ENCODE measurements around the gene SGMS1. TPM values are rescaled to one million over a fixed set of nuclear protein-coding genes. Genes with fewer than 3 reads are reported as not detected.
A peak's percentile ranks its signal among the peaks of the same experiment; 100 is the strongest.
"Not testable (repeated sequence)": the region's sequence is repeated elsewhere in the genome, so short reads cannot be mapped to it uniquely, and the experiment has no call there.

Gene SGMS1
- total RNA-seq, 1 donor from 2014 or later: 24.1 TPM

DNA sequence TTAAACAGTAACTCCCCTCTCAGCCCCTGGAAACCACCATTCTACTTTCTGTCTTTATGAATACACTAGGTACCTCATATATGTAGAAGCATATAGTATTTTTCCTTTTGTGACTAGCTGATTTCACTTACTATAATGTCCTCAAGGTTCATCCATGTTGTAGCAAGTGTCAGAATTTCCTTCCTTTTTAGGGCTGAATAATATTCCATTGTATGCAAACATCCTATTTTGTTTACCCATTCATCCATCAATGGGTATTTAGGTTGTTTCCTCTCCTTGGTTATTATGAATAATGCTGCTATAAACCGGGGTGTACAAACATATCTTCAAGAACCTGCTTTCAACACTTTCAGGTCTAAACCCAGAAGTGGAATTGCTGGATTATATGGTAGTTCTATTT lies 125.3 kb downstream of the SGMS1 start:
- peaks cover 3% of the 10 kb centered on the region for H3K27me3 Mint-ChIP-seq (ENCODE audit: unreplicated experiment)
- peaks cover 2% of the 10 kb centered on the region for H3K9me3 Mint-ChIP-seq (ENCODE audit: unreplicated experiment)
- no peak overlapping the region for H3K27ac Mint-ChIP-seq (ENCODE audit: unreplicated experiment)
- H3K4me1 Mint-ChIP-seq (ENCODE audit: low read depth, unreplicated experiment): peaks cover 8% of the 10 kb centered on the region
- H3K36me3 Mint-ChIP-seq (ENCODE audit: unreplicated experiment): no peaks in the 10 kb centered on the region
- DNase-seq: no peak
- no peak overlapping the region for H3K4me3 Mint-ChIP-seq (ENCODE audit: unreplicated experiment)
- TF ChIP-seq, protein P1, sequence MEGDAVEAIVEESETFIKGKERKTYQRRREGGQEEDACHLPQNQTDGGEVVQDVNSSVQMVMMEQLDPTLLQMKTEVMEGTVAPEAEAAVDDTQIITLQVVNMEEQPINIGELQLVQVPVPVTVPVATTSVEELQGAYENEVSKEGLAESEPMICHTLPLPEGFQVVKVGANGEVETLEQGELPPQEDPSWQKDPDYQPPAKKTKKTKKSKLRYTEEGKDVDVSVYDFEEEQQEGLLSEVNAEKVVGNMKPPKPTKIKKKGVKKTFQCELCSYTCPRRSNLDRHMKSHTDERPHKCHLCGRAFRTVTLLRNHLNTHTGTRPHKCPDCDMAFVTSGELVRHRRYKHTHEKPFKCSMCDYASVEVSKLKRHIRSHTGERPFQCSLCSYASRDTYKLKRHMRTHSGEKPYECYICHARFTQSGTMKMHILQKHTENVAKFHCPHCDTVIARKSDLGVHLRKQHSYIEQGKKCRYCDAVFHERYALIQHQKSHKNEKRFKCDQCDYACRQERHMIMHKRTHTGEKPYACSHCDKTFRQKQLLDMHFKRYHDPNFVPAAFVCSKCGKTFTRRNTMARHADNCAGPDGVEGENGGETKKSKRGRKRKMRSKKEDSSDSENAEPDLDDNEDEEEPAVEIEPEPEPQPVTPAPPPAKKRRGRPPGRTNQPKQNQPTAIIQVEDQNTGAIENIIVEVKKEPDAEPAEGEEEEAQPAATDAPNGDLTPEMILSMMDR (IDR thresholded peaks at IDR 0.05; ENCODE audit: partially characterized antibody, unreplicated experiment): no peak

DNA sequence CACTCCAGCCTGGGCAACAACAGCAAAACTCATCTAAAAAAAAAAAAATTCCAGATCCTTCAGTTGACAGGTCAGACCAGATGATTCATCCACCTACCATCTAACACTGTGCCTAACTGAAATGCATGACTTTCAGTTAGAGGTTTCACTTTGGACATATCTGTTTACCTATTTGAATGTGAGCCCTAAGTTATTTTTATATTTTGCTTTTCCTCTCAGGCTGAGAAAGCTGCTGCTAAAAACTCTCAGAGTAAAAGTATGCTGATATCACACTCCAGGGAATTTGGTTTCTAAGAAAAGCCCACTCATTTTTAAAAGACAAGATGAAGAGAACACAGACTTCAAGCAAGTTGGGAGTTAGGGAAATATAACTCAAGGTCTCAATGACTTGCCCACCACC lies 126.0 kb downstream of the SGMS1 start:
- Mint-ChIP-seq H3K4me3 (ENCODE audit: unreplicated experiment) (no peak overlapping the region), H3K4me1 (ENCODE audit: low read depth, unreplicated experiment) (peaks cover 2% of the 10 kb centered on the region), H3K27me3 (ENCODE audit: unreplicated experiment) (peaks cover 6% of the 10 kb centered on the region), H3K36me3 (ENCODE audit: unreplicated experiment) (no peaks in the 10 kb centered on the region), H3K9me3 (ENCODE audit: unreplicated experiment) (no peaks in the 10 kb centered on the region), H3K27ac (ENCODE audit: unreplicated experiment) (no peak overlapping the region)
- TF ChIP-seq, protein P1 (IDR thresholded peaks at IDR 0.05; ENCODE audit: partially characterized antibody, unreplicated experiment): no peak
- DNase-seq: no peak

DNA sequence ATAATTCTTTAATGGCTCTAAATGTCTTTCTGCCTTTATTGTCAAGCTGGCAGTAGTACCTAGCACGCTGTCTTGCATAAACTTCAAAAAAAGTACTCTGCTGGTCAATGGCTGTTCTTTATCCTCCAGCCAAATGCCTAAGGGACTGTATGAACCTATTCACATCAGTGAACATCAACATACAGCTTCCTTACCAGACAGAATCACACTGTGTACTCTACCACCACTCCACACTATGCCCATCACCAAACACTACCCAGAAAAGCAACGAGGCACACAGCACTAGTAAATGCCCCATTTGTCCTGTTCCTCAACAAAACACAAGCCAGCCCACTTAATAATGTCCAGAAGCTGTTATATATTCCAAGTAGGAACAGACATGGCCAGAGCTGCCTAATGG lies 127.5 kb downstream of the SGMS1 start:
- Mint-ChIP-seq H3K27ac (ENCODE audit: unreplicated experiment) (peak overlapping the region; percentile 56), H3K27me3 (ENCODE audit: unreplicated experiment) (peaks cover 6% of the 10 kb centered on the region), H3K4me1 (ENCODE audit: low read depth, unreplicated experiment) (no peaks in the 10 kb centered on the region), H3K9me3 (ENCODE audit: unreplicated experiment) (no peaks in the 10 kb centered on the region), H3K4me3 (ENCODE audit: unreplicated experiment) (no peak overlapping the region), H3K36me3 (ENCODE audit: unreplicated experiment) (peaks cover 8% of the 10 kb centered on the region)
- DNase-seq: no peak
- TF ChIP-seq, protein P1 (IDR thresholded peaks at IDR 0.05; ENCODE audit: partially characterized antibody, unreplicated experiment): no peak

DNA sequence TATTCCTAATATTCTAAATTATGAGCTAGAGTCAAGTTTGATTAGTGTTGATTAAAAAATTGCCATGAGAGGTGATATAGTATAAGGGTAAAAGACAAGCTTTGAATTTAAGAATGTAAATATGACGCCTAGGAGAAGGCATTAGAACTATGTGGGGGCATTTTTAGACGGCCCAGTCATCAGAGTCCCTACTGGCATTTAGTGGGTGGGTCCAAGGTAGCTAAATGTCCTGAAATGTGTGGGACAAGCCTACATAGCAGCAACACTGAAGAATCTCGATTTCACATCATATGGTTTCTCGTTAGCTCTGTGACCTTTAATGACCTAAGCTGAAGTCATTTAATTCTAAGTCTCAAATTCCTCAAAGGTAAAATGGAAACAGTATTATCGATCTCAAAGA lies 133.5 kb downstream of the SGMS1 start:
- Mint-ChIP-seq H3K36me3 (ENCODE audit: unreplicated experiment) (peaks cover 9% of the 10 kb centered on the region), H3K4me3 (ENCODE audit: unreplicated experiment) (no peak overlapping the region), H3K27ac (ENCODE audit: unreplicated experiment) (no peak overlapping the region), H3K27me3 (ENCODE audit: unreplicated experiment) (peaks cover 7% of the 10 kb centered on the region), H3K4me1 (ENCODE audit: low read depth, unreplicated experiment) (peaks cover 12% of the 10 kb centered on the region), H3K9me3 (ENCODE audit: unreplicated experiment) (peaks cover 9% of the 10 kb centered on the region)
- TF ChIP-seq, protein P1 (IDR thresholded peaks at IDR 0.05; ENCODE audit: partially characterized antibody, unreplicated experiment): no peak
- no peak for DNase-seq

DNA sequence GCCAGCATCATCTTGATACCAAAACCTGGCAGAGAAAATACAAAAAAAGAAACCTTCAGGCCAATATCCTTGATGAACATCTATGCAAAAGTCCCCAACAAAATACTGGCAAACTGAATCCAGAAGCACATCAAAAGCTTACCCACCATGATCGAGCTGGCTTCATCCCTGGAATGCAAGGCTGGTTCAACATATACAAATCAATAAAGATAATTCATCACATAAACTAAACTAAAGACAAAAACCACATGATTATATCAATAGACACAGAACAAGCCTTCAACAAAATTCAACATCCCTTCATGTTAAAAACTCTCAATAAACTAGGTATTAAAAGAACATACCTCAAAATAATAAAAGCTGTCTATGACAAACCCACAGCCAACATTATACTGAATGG lies 139.2 kb downstream of the SGMS1 start:
- not testable (repeated sequence) for H3K27ac Mint-ChIP-seq (ENCODE audit: unreplicated experiment); H3K27me3 Mint-ChIP-seq (ENCODE audit: unreplicated experiment); H3K4me3 Mint-ChIP-seq (ENCODE audit: unreplicated experiment); DNase-seq
- peaks cover 20% of the 10 kb centered on the region for H3K36me3 Mint-ChIP-seq (ENCODE audit: unreplicated experiment)
- peaks cover 12% of the 10 kb centered on the region for H3K4me1 Mint-ChIP-seq (ENCODE audit: low read depth, unreplicated experiment)
- peaks cover 11% of the 10 kb centered on the region for H3K9me3 Mint-ChIP-seq (ENCODE audit: unreplicated experiment)

All from glutamatergic neuron (in vitro differentiated cells).